ENCODE measurements around the gene OR6C76.
"Not testable (repeated sequence)": the region's sequence is repeated elsewhere in the genome, so short reads cannot be mapped to it uniquely, and the experiment has no call there.

OR6C76 gene

DNA sequence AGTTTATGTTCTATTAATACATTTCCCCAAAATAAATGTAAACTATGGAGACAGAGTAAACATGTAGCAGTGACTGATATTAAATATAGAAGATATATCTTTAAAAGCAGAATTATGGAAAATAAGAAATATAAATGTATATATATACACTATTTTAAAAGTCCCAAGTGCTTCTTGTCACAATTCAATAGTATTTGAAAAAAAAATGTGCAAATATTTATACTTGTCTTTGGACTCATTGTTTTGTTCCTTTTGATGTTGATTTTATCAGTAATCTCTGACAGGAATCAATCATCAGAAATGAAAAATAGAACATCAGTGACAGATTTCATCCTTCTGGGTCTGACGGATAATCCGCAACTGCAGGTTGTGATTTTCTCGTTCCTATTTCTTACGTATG is at the start of gene OR6C76:
Gene OR6C76, plus strand, starts transcription at position 301 of the 400 bp plus-strand sequence. Its CDS starts 0 bp downstream, at position 301.
- no peak for DNase-seq (ENCODE audit: low read depth)

DNA sequence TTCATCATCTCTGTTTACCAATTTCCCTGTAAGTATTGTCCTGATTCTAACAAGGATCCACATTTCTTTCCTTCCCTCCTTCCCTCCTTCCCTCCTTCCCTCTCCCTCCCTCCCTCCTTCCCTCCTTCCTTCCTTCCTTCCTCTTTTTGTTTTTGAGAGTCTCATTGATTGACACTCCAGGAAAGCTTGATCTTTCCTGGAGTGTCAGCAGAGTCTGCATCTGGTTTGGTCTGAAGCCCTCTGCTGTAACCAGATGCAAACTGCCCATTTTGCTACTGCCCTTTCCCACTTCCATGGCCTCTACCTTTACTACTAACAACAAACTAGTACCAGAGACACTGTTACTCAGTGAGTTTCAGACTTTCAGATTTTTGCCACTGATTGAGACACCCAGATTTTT is 40.2 kb upstream of the OR6C76 start:
- DNase-seq (ENCODE audit: low read depth), result no peak

DNA sequence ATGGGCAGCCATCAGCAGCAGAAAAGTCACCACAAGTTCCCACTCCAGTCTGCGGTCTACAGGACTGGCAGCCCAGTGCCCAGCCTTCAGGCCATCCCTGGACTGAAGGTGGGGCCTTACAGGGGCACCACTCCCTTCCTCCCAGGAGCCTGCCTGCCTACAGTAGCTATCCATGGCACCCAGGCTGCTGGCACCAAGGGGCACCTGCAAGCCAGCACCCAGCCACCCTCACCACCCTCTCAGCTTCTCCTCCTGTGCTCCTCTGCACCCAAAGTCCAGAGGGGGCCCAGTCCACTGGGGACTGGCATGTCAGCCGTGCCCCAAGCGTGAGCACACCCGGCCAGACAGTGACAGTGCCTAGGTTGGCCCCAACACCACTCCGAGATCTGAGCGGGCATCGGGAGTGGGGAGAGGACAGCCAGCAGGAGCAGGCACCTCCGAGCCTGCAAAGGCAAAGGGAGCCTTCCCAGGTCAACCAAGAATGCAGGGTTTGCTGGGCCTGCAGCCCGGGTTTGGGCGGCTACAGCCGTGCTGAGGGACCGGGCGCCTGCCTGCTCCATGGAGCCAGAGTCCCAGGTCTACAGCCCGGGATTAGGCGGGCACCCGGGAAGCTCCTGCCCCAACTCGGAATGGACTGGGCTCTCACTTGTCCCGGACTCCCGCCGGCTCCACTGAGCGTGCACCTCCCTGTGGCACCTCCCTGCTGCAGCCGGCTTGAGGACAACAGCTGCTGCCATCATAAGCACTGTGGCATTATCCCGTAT is 33.8 kb upstream of the OR6C76 start:
- no peak for DNase-seq (ENCODE audit: low read depth)

DNA sequence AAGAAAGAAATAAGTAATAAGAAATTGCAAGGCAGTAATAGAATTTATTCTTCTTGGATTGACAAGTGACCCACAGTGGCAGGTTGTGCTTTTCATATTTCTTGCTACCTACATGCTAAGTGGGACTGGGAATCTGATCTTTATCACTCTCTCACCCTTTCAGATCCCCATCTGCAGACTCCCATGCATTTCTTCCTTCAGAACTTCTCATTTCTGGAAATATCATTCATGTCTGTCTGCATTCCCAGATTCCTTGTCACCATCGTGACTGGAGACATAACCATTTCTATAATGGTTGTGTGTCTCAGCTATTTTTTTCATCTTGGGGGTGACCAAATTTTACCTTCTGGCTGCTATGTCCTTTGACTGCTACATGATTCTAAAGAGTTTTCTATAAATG is 29.7 kb upstream of the OR6C76 start:
- no peak for DNase-seq (ENCODE audit: low read depth)

DNA sequence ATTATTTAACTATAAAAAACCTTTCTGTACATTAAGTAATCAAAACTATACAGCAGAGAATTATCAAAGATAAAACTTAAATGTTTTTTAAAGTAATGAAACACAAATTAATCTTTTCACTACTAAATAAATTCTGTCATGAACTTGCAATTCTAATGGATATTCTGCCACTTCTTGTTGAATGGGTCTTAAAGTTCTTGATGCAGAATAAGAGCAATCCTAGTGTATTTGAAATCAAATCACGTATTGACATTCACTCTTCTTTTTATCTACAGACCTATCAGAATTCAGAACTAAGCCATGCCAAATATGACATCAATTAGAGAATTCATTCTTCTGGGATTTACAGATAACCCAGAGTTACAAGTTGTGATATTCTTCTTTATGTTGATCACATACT is 25.8 kb upstream of the OR6C76 start, which contains the start of gene OR6C65:
Gene OR6C65, plus strand, starts transcription at position 301 of the 400 bp plus-strand sequence. Its CDS starts 0 bp downstream, at position 301.
- DNase-seq (ENCODE audit: low read depth), result no peak

DNA sequence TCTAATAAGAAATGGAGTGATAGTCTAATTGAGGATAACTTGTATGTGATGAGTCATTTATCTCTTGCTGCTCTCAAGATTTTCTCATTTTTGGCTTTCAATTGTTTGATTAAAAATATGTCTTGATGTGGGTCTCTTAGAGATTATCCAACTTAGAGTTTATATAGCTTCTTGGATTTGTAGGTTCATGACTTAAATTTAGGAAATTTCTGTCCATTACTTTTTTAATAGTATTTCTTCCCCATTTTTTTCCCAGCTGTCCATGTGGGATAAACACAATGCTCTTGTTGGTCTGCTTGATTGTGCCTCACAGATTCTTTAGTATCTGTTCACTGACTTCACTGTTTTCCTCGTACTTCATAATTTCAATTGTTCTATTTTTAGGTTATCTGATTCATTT is 18.2 kb upstream of the OR6C76 start:
- no peak for DNase-seq (ENCODE audit: low read depth)

DNA sequence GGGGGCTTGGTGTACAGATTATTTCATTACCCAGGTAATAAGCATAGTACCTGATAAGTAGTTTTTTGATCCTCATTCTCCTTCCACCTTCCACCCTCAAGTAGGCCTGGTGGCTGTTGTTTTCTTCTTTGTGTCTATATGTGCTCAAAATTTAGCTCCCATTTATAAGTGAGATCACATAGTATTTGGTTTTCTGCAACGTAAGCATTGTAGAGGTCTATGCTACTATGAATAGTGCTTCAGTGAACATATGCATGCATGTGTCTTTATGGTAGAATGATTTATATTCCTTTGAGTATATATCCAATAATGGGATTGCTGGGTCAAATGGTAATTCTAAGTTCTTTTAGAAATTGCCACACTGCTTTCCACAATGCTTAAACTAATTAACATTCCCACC is 16.9 kb upstream of the OR6C76 start:
- DNase-seq (ENCODE audit: low read depth), result not testable (repeated sequence)

DNA sequence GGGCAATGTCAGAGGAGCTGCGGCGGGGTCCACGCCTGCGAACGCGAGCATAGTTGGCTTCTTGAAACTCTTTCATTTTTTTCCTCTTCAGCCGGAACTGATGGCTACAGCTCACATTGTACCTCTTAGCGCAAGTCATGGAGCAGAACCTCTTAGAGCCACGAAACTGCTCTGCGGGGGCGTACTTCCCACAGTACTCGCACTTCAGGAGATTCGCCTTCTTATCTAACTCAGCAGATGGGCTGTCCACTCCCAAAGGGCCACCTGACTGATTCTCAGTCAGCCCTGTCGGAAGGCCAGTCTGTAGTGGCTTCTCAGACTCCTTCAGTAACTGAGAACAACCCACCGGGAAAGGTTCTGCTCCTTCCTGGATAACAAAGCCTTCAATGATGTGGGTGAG is 13.9 kb upstream of the OR6C76 start:
- not testable (repeated sequence) for DNase-seq (ENCODE audit: low read depth)

DNA sequence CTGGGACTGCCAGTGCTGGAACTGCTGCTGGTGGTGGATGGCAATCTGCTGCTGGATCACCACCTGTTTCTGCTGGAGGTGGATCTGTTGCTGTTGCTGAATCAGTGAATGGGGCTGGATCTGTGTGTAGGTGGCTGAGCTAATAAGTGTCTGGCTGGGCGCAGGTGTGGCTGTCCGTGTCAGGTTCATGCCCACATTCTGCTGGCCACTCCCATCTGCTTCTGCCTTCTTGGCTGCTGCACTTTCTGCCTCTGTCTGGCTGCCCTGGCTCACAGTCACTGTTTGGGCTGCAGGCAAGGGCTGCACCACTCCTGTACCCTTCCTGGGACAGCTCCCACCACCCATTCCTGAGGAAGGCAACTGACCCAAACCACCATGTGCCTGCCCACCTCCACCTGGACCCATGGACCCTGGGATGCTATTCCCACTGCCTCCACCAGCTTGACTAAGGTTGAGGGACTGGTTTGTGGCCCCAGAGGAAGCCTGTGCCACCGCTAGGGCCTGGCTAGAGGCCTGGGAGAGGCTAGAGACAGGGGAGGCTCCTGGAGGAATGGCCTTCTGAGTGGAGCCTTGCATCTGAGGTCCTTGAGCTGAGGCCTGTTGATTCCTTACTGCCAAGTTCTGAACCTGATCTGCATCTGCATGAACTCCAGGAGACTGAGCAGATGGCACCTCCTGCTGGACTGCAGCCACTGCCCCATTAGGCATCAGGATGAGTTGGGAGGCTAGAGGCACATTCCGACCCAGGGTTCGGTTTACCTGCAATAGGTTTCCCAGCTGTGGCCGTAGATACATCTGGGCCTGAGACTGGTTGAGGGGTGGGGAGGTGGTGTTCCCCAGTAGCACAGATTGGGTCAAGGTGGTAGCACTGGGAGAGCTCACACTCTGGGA is 12.3 kb upstream of the OR6C76 start:
- not testable (repeated sequence) for DNase-seq (ENCODE audit: low read depth)

DNA sequence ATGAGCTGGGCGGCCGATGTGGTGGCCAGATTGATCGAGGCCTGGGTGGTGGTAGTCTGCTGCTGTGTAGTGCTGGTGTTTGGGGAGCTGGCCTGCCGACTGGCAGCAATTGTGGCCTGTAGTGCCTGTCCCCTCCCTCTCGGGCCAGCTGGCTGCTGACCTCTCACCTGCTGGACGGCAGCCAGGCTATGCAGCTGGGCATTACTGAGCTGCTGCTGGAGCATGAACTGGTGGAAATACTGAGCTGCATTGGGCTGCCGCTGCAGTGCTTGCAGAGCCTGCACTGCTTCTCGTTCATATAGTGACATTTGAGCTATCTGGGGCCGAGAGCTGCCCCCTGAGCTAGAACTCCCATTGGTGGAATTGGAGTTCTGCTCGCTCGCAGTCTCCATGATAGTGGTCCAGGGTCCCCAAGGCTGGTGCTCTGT is 11.6 kb upstream of the OR6C76 start:
- DNase-seq (ENCODE audit: low read depth), result not testable (repeated sequence)

DNA sequence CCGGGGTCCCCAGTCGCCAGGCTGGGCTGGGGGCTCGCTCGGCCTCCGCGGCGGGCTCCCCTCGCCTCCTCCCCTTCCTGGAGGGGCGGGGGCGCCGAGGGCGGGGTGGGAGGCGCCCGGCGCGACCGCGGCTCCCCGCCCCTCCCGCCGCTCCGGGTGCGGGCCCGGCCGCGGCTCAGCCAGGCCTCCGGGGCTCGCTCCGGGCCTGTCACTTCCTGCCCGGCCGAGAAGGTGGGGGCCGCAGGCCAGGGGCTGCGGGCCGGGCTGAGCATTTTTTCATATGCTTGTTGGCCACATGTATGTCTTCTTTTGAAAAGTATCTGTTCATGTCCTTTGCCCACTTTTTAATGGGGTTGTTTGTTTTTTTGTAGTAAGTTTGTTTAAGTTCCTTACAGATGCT is 11.2 kb upstream of the OR6C76 start:
- DNase-seq (ENCODE audit: low read depth), result not testable (repeated sequence)

DNA sequence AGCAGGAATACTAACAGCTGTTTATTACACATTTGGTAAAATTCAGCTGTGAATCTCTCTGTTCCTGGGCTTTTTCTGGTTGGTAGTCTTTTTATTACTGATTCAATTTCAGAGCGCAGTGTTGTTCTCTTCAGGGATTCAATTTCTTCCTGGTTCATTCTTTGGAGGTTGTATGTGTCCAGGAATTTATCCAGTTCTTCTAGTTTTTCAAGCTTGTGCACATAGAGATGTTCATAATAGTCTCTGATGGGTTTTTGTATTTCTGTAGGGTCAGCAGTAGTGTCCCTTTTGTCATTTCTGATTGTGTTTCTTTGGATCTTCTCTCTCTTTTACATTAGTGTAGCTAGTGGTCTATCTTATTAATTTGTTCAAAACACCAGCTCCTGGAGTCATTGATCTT is 9.1 kb upstream of the OR6C76 start:
- DNase-seq (ENCODE audit: low read depth), result no peak

DNA sequence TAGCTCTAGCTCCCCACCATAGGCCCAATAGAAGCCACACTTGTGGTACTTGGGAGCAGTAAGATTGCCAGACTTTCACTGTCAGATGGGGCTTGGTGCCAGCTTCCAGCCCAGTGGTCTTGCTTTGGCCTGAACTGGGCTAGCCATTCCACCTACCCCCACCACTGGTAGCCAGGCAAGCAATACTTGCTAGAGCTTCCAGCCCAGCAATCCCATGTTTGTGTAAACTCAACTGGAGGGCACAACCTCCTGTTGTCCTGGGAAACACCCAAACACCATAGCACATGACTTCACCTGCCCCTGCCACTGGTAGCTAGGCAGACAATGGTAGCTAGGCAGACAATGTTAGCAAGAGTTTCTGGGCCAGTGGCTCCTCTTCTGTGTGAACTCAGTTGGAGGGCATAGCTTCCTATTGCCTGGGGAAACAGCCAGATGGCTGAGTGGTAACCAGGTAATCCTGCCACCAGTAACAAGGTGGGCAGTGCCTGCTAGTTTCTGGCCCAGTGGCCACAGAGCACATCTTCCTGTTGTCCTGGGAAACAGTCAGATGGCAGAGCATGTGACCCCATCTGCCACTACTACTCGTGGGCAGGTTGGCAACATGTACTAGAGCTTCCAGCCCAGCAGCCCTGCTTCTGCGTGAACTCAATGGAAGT is 5.6 kb upstream of the OR6C76 start:
- no peak for DNase-seq (ENCODE audit: low read depth)

DNA sequence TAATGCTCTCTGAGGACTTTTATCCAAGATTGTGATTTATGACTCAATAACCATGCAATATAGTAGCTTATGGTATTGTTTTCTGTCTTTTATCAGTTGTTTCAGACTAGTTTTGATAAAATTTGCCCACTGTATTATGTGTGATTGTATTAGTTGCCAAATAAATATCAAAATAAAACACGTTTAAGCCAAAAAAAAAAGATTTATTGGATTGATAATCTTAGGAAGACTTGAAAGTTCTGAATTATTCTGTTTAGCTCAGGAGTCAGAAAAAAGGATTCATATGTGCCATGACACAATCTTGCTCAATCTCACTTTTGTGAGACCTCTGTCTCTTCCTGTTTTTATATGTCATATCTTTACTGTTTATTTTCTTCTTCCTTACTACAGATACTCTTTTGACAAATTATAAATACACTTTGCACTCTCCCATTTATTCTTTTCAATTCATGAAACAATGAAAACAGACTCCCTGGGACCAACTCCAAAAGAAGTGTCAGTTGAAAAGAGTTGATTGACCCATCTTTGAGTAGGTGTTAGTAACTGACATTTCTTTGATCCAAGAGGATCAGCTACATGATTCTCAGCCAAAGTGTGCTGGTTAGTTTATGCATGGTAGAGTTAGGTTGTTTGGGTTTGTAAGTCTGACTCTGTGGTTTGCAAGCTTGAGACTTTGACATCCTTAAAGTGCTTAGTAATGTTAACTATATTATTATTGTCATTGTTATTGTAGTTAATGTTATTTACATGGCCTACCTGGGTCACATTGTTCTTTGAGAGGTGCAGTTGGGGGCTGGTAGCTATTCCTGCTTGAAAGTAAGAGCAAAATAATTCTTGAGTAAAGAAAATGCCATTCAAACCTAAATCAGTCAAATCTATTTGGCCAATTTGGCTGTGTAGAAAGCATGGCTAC is 2.5 kb downstream of the OR6C76 start:
- no peak for DNase-seq (ENCODE audit: low read depth)

DNA sequence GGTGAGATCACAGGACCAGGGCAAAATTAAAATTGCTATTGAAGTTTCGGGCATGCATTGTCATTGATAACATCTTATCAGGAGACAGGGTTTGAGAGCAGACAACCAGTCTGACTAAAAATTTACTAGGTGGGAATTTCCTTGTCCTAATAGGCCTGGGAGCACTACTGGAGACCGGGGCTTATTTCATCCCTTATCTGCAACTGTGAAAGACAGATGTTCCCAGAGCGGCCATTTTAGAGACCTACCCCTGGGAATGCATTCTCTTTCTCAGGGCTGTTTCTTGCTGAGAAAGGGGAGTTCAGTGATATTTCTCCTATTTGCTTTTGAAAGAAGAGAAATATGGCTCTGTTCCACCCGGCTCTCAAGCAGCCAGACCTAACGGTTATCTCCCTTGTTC is 15.2 kb downstream of the OR6C76 start:
- DNase-seq (ENCODE audit: low read depth), result not testable (repeated sequence)

DNA sequence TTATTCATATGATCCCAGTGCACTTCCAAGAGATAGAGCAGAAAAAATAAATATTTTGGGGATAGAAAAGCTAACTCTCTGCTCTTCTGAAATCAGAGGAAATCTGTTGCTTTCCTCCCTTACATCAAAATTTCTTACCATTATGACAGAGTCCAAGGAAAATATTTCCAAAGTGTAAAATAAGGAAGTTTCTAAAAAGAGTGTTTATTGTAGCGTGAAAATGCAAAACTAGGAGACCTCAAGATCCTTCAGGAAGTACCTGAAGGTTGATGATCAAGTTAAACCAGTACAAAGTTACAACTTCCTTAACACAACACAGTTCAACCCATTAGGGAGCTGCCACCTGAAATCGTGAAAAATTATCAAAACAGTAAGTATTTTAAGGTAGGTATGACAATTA is 17.7 kb downstream of the OR6C76 start, which contains the start of gene OR6C2:
Gene OR6C2, plus strand, starts transcription at position 301 of the 400 bp plus-strand sequence. CDS start 8,138 bp downstream, outside the sequence.
- DNase-seq (ENCODE audit: low read depth), result no peak

DNA sequence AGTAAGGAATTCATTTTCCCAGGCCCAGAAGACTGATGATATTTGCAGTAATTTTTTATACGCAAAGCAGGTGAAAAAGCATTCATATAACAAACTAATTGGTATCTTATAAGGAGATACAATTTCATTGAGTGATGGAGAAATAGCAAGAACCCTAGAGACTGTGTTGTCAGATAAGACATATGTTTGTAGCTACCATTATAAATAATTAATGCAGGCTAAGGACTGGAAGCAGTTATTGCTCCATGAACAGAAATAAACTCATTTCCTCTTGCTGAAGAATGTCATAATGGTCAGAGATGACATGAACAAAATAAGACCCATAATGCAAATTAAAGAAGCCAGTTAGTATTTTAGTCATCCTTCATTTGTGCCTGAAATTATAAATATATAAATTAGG is 19.3 kb downstream of the OR6C76 start:
- DNase-seq (ENCODE audit: low read depth), result no peak

DNA sequence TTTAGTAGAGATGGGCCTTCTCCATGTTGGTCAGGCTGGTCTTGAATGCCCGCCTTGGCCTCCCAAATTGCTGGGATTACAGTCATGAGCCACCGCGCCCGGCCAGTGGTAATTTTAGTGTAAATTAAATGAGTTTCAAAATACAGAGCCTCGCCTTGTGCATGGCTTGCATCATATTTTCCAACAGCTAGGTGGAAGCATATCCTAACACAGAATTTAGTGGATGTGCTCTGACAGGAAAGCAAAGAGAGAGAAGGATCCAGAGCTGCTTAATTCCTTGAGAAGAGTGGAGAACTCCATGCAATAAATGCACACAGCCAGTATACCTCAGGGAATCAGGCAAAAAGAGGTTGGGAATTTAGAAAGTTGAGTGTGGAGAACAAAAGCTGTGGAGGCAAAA is 20.3 kb downstream of the OR6C76 start:
- no peak for DNase-seq (ENCODE audit: low read depth)

DNA sequence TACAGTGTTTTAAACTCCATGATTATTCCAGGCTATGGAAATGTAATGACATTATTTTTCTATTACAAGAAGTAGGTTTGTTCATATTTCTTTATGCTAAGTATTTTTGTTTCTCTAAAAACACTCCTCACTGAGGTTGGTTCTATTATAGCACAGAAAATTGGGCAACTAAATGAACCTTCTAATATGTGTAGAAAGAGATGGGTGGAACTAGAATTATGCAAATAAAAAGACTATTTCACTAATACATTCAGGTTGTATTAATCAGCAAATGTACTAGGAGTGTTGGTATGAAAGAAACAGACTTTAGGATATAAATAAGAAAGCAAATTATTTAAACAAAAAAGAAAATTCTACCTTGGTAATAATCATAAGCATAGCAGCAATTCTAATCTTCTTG is 22.8 kb downstream of the OR6C76 start:
- no peak for DNase-seq (ENCODE audit: low read depth)

DNA sequence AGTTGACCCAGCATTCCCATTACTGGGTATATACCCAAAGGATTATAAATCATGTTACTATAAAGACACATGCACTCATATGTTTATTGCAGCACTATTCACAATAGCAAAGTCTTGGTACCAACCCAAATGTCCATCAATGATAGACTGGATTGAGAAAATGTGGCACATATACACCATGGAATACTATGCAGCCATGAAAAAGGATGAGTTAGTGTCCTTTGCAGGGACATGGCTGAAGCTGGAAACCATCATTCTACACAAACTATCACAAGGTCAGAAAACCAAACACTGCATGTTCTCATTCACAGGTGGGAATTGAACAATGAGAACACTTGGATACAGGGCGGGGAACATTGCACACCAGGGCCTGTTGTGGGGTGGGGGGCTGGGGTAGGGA is 38.9 kb downstream of the OR6C76 start:
- DNase-seq (ENCODE audit: low read depth), result not testable (repeated sequence)

DNA sequence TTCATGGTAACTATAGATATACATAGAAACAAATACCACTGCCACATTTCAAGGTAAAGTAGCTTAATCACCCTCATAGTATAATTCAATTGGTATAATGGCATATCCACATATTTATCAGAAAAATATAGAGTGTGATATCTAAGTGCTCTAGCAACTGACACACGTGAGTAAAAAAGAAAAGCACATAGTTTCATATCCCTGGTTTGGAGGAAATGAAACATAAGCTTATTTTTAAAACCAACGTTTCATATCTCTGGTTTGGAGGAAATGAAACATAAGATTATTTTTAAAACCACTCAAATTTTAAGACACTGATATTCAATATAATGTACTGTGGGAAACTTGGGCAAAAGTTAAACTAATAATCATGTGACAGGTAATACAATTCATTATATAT is 41.8 kb downstream of the OR6C76 start:
- DNase-seq (ENCODE audit: low read depth), result no peak
